H9 (cell line): ENCODE data around the gene DGKB. TPM values are rescaled to one million over a fixed set of nuclear protein-coding genes. Genes with fewer than 3 reads are reported as not detected.

Source experiments
- DNase-seq: peaks from one replicate; pipeline ENCODE4 v3.0.0-alpha.2; 2017
- H2AFZ ChIP-seq: one replicate; pipeline ENCODE4 v1.6.1; 2013; ENCODE audit warnings: mild to moderate bottlenecking, low read length, control low read depth, moderate library complexity
- H2AK5ac ChIP-seq: 2 replicates; pipeline ENCODE4 v1.6.1; 2013; ENCODE audit warnings: low read length, control low read depth, mixed read lengths; ENCODE audit not compliant: insufficient read length
- H2BK120ac ChIP-seq: one replicate; pipeline ENCODE4 v1.6.1; 2013; ENCODE audit warnings: low read depth, mild to moderate bottlenecking, low read length, control low read depth, inconsistent platforms; ENCODE audit not compliant: poor library complexity, severe bottlenecking
- H2BK12ac ChIP-seq: 2 replicates; pipeline ENCODE4 v1.6.1; 2013; ENCODE audit warnings: low read length, control low read depth, mixed read lengths, low read depth; ENCODE audit not compliant: insufficient read length
- H2BK15ac ChIP-seq: 2 replicates; pipeline ENCODE4 v1.6.1; 2013; ENCODE audit warnings: low read depth, low read length, control low read depth
- H2BK20ac ChIP-seq: one replicate; pipeline ENCODE4 v1.6.1; 2013; ENCODE audit warnings: low read depth, mild to moderate bottlenecking, low read length, control low read depth, inconsistent platforms; ENCODE audit not compliant: poor library complexity, severe bottlenecking
- H2BK5ac ChIP-seq: 2 replicates; pipeline ENCODE4 v1.6.1; 2013; ENCODE audit warnings: low read length, control low read depth, mixed read lengths; ENCODE audit not compliant: insufficient read length
- H3K14ac ChIP-seq: 2 replicates; pipeline ENCODE4 v1.6.1; 2013; ENCODE audit warnings: low read length, control low read depth; ENCODE audit not compliant: insufficient read depth
- H3K18ac ChIP-seq: 2 replicates; pipeline ENCODE4 v1.6.1; 2013; ENCODE audit warnings: low read depth, mild to moderate bottlenecking, mixed read lengths, low read length, control low read depth; ENCODE audit not compliant: insufficient read length
- H3K23ac ChIP-seq: 2 replicates; pipeline ENCODE4 v1.6.1; 2013; ENCODE audit warnings: low read length, control low read depth, mixed read lengths, low read depth; ENCODE audit not compliant: insufficient read length
- H3K23me2 ChIP-seq: 2 replicates; pipeline ENCODE4 v1.6.1; 2013; ENCODE audit warnings: low read depth, mild to moderate bottlenecking, mixed read lengths, low read length, control low read depth; ENCODE audit not compliant: insufficient read length, poor library complexity, severe bottlenecking
- H3K27ac ChIP-seq: 2 replicates; pipeline ENCODE4 v1.5.1; 2013; ENCODE audit warnings: low read length, control low read depth, mixed read lengths, low read depth; ENCODE audit not compliant: insufficient read length
- H3K27me3 ChIP-seq: 2 replicates; pipeline ENCODE4 v1.6.1; 2013; ENCODE audit warnings: low read length, control low read depth, inconsistent platforms; ENCODE audit not compliant: insufficient read depth
- H3K4ac ChIP-seq: 2 replicates; pipeline ENCODE4 v1.6.1; 2013; ENCODE audit warnings: low read depth, mild to moderate bottlenecking, control low read depth, inconsistent platforms, low read length, moderate library complexity
- H3K4me1 ChIP-seq: 2 replicates; pipeline ENCODE4 v1.6.1; 2013; ENCODE audit warnings: low read length, control low read depth, inconsistent platforms; ENCODE audit not compliant: insufficient read depth
- H3K4me2 ChIP-seq: 2 replicates; pipeline ENCODE4 v1.6.1; 2013; ENCODE audit warnings: low read length, control low read depth, mixed read lengths; ENCODE audit not compliant: insufficient read length, insufficient read depth
- H3K56ac ChIP-seq: 2 replicates; pipeline ENCODE4 v1.6.1; 2013; ENCODE audit warnings: low read depth, mild to moderate bottlenecking, mixed read lengths, low read length, control low read depth; ENCODE audit not compliant: insufficient read length
- H3K79me1 ChIP-seq: 2 replicates; pipeline ENCODE4 v1.6.1; 2013; ENCODE audit warnings: low read depth, mild to moderate bottlenecking, moderate library complexity, low read length, control low read depth, inconsistent platforms; ENCODE audit not compliant: insufficient read depth, poor library complexity, severe bottlenecking
- H3K79me2 ChIP-seq: 2 replicates; pipeline ENCODE4 v1.6.1; 2013; ENCODE audit warnings: low read length, control low read depth, inconsistent platforms; ENCODE audit not compliant: insufficient read depth
- H3K9ac ChIP-seq: 2 replicates; pipeline ENCODE4 v1.6.1; 2013; ENCODE audit warnings: low read length, control low read depth, mixed read lengths; ENCODE audit not compliant: insufficient read length; ENCODE audit errors: extremely low read depth
- H3K9me3 ChIP-seq: one replicate; pipeline ENCODE4 v1.6.1; 2013; ENCODE audit warnings: low read depth, low read length, inconsistent platforms; ENCODE audit not compliant: control insufficient read depth
- H3T11ph ChIP-seq: one replicate; pipeline ENCODE4 v1.6.1; 2013; ENCODE audit warnings: mild to moderate bottlenecking, low read length, control low read depth, inconsistent platforms
- H4K20me1 ChIP-seq: one replicate; pipeline ENCODE4 v1.6.1; 2013; ENCODE audit not compliant: control insufficient read depth, insufficient read length, insufficient read depth
- H4K5ac ChIP-seq: 2 replicates; pipeline ENCODE4 v1.6.1; 2013; ENCODE audit warnings: low read depth, mild to moderate bottlenecking, mixed read lengths, low read length, control low read depth; ENCODE audit not compliant: insufficient read length
- H4K8ac ChIP-seq: replicated peaks from 2 replicates; pipeline ENCODE4 v1.6.1; 2013; ENCODE audit warnings: low read length, control low read depth, mixed read lengths, low read depth; ENCODE audit not compliant: insufficient read length
- H4K91ac ChIP-seq: 2 replicates; pipeline ENCODE4 v1.6.1; 2013; ENCODE audit warnings: low read depth, mild to moderate bottlenecking, moderate library complexity, mixed read lengths, low read length, control low read depth; ENCODE audit not compliant: insufficient read length
- H3K27ac Mint-ChIP-seq, 3 experiments: 2 replicates in 2 of 3; 3 replicates in 1 of 3; pipeline ENCODE4 v1.8.0; 2020 to 2021; ENCODE audit warnings: mixed read lengths in 3 of 3, mild to moderate bottlenecking in 1 of 3, moderate library complexity in 1 of 3
- H3K27me3 Mint-ChIP-seq: 2 replicates; pipeline ENCODE4 v1.8.0; 2021; ENCODE audit warnings: low read depth, mild to moderate bottlenecking, moderate library complexity, mixed read lengths
- H3K36me3 Mint-ChIP-seq, 3 experiments: 2 replicates in 2 of 3; 3 replicates in 1 of 3; pipeline ENCODE4 v1.8.0; 2020 to 2021; ENCODE audit warnings: low read depth in 3 of 3, mixed read lengths in 3 of 3; ENCODE audit not compliant: insufficient read depth in 1 of 3
- H3K4me1 Mint-ChIP-seq, 2 experiments: 2 replicates each; pipeline ENCODE4 v1.8.0; 2020; ENCODE audit warnings: mixed read lengths in 2 of 2
- H3K4me3 Mint-ChIP-seq, 2 experiments: 2 replicates in 1 of 2; 3 replicates in 1 of 2; pipeline ENCODE4 v1.8.0; 2020 to 2021; ENCODE audit warnings: mild to moderate bottlenecking in 2 of 2, mixed read lengths in 2 of 2, moderate library complexity in 1 of 2
- H3K9me3 Mint-ChIP-seq, 2 experiments: 2 replicates in 1 of 2; 3 replicates in 1 of 2; pipeline ENCODE4 v1.8.0; 2020; ENCODE audit warnings: mild to moderate bottlenecking in 2 of 2, mixed read lengths in 2 of 2, moderate library complexity in 1 of 2
- WGBS: extraction: QIAGEN DNeasy Blood & Tissue Kit; methylation state at CpG from one replicate; pipeline ENCODE4 v1.1.7; 2013; ENCODE audit warnings: missing lambda C conversion rate, low lambda C conversion rate, mixed read lengths; ENCODE audit not compliant: insufficient read length; ENCODE audit errors: extremely low coverage; 5-methylcytosine and 5-hydroxymethylcytosine counted together
- total RNA-seq: library from RNA; stranded (reverse); gene quantifications from 2 replicates; pipeline ENCODE4 v1.2.1, GENCODE V29; 2021
- TF ChIP-seq, protein P1 (sequence below): fragments of 200-600 bp; sonication (generic); conservative IDR thresholded peaks from 3 replicates; pipeline ENCODE4 v1.8.0; 2021; ENCODE audit warnings: antibody characterized with exemption, mild to moderate bottlenecking

Gene DGKB
- total RNA-seq, 1 experiment from 2014 or later: 0.26 TPM

DNA sequence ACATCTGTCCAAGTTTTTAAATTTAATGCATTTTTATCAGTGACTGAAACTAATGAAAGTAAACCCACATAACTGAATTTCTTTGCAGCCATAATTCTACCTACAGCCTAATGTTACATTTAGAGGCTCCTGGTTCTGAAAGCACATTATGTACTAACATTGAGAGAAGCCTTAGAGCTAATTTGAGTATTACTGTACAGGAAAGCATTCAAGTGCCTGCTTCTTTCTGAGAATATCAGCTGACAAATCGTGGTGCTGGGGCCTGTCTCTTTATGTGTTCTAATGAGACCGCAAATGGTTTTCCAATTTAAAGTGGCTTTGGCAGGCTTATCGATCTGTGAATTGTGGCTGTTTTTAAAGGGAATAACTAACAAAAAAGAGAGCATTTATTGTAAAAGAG, 32.3 kb upstream of the DGKB start:
- Mint-ChIP-seq H3K4me3 (no peak overlapping the region), H3K27me3 (no peaks in the 10 kb centered on the region), H3K27ac (no peak overlapping the region), H3K4me1 (peaks cover 0 to 4% of the 10 kb centered on the region in 2 experiments; a peak in 1 of 4 replicates), H3K36me3 (no peaks in the 10 kb centered on the region), H3K9me3 (no peaks in the 10 kb centered on the region)
- Histone ChIP-seq H2AFZ (no peak overlapping the region), H4K8ac (no peak overlapping the region), H2BK12ac (no peak overlapping the region), H2BK120ac (no peak overlapping the region), H3K23me2 (no peaks in the 10 kb centered on the region), H3K14ac (no peak overlapping the region), H2BK15ac (no peak overlapping the region), H2BK5ac (no peak overlapping the region), H3K23ac (no peak overlapping the region), H3K18ac (no peak overlapping the region), H4K20me1 (no peaks in the 10 kb centered on the region), H3K4me2 (no peak overlapping the region), H4K91ac (no peak overlapping the region), H4K5ac (no peak overlapping the region), H3K4ac (no peak overlapping the region), H3K9ac (no peak overlapping the region), H3K27me3 (no peaks in the 10 kb centered on the region), H3K4me1 (no peaks in the 10 kb centered on the region), H3K9me3 (no peaks in the 10 kb centered on the region), H3K79me2 (no peaks in the 10 kb centered on the region), H2AK5ac (no peak overlapping the region), H3K27ac (no peak overlapping the region), H3K79me1 (no peaks in the 10 kb centered on the region), H3K56ac (no peak overlapping the region), H3T11ph (no peak overlapping the region), H2BK20ac (no peak overlapping the region)
- no peak for DNase-seq
- TF ChIP-seq, protein P1, sequence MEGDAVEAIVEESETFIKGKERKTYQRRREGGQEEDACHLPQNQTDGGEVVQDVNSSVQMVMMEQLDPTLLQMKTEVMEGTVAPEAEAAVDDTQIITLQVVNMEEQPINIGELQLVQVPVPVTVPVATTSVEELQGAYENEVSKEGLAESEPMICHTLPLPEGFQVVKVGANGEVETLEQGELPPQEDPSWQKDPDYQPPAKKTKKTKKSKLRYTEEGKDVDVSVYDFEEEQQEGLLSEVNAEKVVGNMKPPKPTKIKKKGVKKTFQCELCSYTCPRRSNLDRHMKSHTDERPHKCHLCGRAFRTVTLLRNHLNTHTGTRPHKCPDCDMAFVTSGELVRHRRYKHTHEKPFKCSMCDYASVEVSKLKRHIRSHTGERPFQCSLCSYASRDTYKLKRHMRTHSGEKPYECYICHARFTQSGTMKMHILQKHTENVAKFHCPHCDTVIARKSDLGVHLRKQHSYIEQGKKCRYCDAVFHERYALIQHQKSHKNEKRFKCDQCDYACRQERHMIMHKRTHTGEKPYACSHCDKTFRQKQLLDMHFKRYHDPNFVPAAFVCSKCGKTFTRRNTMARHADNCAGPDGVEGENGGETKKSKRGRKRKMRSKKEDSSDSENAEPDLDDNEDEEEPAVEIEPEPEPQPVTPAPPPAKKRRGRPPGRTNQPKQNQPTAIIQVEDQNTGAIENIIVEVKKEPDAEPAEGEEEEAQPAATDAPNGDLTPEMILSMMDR: no peak
- WGBS: no CpG with 5 or more reads among the region's 3 CpGs
